HG03097 (cell line): ENCODE results near the gene SLC20A1.

ENCODE experiments used
- ATAC-seq: cut with Tn5 transposase; IDR thresholded peaks from one replicate; pipeline ENCODE4 v1.9.1; 2021; ENCODE audit not compliant: unreplicated experiment, low FRiP score

Gene SLC20A1

GRCh38 chr2:112623913-112624777 lies 21.6 kb upstream of the SLC20A1 start:
- no peak for ATAC-seq

- no peak for ATAC-seq
Observed at GRCh38 chr2:112625474-112626114, 20.1 kb upstream of the SLC20A1 start.

GRCh38 chr2:112626604-112627059 lies 19.1 kb upstream of the SLC20A1 start:
- no peak for ATAC-seq

GRCh38 chr2:112627060-112628040 lies 18.4 kb upstream of the SLC20A1 start:
- ATAC-seq: no peak

DNA sequence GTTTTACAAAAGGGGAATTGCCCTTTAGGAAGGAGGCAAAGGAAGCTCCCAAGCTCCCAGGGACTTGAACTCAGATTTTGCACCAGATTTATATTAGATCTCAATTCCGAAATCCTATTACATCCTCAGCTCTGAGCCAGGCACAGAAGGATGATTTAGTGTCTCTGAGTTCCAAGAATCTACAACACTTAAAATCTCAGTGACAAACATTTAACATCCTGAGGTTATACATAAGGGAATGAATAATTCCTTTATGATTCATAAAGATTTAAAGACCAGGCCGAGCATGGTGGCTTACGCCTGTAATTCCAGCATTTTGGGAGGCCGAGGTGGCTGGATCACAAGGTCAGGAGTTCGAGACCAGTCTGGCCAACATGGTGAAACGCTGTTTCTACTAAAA lies 16.5 kb upstream of the SLC20A1 start:
- no peak for ATAC-seq

GRCh38 chr2:112629823-112630222 lies 15.9 kb upstream of the SLC20A1 start:
- no peak for ATAC-seq

DNA sequence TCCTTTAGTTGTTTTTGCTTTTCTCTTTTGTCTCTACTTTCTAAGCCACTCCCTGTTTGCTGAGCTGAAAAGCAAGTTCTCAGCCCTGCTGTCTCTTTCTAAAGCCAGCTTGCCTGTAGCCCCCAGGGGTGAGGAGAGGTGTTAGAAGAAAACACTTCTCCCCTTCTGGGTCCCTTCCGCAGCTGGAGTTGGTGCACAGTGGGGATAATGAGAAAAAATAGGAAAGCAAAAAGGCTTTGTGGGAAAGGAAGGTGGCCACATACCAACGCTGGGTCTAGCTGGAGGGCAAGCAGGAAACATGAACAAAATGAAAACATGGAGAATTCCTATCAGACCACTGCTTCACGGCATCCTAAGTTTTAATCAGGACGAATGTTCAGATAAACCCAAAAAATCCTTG lies 15.5 kb upstream of the SLC20A1 start:
- ATAC-seq: no peak

DNA sequence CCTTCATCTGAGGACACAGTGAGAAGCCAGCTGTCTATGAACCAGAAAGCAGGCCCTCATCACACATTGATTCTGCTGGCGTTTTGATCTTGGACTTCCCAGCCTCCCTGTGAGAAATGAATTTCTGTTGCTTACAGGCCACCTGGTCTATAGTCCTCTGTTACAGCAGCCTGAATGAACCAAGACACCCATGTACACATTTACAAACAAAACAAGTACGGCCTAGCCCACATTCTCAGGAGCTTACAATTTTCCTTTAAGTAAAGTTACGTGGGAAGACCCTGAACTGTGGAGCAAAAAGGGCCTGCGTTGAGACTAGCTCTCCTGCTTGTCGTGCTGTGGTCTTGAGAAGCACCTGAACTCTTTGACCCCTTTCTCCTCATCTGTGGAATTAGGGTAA lies 12.0 kb upstream of the SLC20A1 start:
- ATAC-seq: no peak

- no peak for ATAC-seq
Observed at GRCh38 chr2:112634153-112634873, 11.4 kb upstream of the SLC20A1 start.

DNA sequence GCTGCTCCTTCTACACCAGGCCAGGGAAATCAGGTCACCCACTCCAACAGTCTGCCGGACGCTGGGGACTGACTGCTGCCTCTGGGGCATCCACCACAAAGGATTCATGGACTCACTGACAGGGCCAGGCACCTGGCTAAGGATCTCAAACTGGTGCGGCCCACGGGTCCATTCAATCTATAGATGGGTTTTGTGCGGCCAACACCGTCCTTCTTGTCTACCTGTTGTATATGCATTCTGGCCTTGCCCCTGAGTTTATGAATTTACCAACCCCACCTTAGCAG lies 10.9 kb upstream of the SLC20A1 start:
- no peak for ATAC-seq

DNA sequence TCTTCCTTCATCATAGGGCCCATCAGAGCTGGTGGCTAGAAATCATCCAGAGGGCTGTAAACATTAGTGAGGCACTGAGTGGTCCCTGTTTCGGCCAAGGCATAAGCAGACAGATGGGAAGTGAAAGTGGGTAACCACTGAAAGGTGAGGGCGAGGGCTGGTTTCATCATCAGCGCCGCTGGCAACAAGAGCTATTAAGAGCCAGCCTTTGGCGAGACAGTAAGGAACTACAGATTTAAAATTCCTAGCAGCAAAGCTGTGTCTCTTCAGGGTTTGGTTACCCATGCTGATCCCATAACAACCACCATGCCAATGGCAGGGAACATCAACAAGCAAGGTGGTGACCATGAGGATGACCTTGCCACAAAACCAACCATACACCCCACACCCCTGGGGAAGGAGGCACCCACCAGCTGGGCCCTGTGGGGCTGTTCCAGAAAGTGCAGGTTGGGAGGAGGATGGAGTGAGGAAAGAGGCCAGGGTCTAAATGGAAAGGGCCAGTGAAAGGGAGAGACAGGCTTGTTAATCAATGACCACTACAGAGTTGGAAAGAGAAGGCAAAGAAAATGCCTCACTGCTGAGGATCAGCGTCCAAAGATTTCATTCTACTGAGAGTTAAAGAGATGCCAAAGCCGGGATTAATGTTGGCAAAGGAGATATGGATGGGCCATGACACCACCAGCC lies 9.0 kb upstream of the SLC20A1 start:
- peak; percentile 92 for ATAC-seq

- no peak for ATAC-seq
Observed at GRCh38 chr2:112637289-112637660, 8.5 kb upstream of the SLC20A1 start.

DNA sequence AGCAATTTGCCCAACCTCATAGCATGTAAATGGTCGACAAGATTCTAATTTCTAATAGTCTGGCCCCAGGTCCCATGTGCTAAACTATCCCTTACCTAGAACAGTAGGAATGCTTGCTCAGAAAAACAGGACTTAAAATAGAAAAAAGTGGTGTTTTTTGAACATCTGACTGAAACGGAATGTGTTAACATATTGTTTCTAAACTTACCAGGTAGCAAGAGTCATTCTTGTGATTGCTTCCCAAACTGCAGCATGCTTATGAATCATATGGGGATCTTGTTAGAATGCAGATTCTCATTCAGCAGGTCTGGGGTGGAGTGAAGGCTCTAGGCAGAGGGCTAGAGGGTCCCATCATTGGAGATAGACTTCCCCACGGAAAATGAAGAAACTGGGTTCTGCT lies 5.8 kb upstream of the SLC20A1 start:
- ATAC-seq: no peak

- ATAC-seq: no peak
Observed at GRCh38 chr2:112640467-112640799, 5.3 kb upstream of the SLC20A1 start.

DNA sequence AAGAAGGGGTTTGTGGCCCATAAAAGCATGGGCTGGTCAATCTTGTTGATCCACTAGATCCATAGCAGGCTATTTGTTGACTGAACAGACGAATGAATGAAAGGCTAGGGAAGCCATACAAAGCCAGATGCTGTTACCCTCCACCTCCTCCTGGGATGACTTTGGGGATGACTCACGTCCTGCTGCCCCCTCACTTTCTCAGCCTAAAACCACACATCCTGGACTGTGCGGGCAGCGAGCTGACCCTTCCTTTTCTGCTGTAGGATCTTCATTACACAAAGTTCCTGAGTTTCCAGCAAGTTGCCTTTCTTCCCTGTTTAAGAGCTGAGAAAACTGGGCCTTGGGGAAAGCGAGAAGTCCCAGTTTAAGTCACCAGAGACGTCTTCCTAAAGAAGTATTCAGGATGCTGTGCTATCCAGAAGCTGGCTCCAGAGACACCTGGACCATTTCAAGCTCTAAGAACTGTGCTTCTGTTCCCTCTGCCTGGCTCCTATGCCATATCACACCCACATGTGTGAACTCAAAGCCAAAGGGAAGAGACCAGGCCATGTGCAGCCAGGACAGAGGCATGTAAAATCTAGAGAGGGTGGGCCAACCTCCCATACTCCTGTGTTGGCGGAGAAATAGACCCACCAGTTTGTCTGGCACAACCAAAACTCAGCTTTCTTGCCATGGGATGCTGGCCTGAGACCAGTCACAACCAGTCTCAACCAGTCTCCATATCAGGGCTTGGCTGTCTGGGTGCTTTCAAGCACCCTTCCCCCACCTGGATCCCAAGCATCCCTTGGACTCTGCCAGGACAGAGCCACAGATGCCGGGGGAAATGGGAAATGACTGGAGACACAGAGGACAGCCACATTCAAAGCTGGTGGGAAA lies 4.7 kb upstream of the SLC20A1 start:
- no peak for ATAC-seq

DNA sequence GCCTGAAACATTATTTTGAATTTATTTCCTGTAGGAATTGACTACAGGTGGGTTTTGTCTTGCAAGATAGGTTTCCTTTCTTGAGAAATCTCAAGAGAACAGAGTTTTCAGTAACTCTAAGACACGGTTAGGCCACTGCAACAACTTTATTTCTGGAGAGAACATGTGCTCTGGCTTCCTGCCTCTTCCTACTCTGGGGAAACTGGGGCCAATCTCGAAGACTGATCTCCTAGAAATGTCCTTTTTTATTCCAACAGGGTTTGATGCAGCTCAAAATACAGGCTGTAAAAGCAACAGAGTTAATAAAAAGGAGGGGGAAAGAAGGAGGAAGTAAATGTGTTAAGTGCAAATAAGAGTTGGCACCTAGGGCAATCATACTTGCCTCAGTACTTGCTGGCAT lies 4.0 kb upstream of the SLC20A1 start:
- ATAC-seq: no peak

DNA sequence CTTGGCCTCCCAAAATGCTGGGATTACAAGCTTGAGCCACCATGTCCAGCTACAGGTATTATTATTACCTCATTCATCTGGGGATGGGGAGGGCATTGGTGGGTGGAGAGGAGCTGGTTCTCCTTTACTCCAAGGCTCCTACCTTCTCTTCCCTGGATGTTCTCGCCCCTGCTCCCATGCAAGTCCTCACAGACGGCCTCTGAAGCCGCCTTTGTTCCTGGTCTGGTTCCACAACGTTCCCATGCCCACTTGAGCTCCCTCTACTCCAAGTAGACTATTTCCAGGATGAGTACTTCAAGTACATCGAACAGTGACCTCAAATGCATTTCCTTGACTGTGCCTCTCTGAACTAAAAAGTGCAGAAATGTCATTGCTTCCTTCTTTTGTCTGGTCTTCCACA lies 3.2 kb upstream of the SLC20A1 start:
- no peak for ATAC-seq

DNA sequence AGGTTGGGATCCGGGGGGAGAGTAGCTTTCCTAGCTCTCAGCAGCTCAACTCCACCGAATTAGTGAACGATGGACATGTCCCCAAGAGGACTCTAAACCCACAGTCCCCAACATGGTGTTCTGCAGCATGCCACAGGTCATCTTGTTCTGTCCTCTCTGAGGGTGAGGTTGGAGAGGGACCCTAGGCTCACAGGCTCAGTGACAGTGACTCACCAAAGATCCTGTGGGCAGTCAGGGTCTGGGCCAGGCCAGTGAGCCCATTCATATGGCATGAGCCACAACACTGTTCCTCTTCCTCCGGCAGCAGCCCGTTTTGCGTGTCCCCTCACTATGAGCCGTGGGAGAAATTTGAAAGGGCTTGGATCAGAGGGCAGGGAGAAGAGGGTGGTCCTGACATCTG lies 2.8 kb upstream of the SLC20A1 start:
- no peak for ATAC-seq

- no peak for ATAC-seq
Observed at GRCh38 chr2:112643488-112643887, 2.3 kb upstream of the SLC20A1 start.
